HUES64 (cell line): ENCODE measurements around the gene TIRAP.
A peak's percentile ranks its signal among the peaks of the same experiment; 100 is the strongest.

Experiments
- H3K27ac ChIP-seq: 2 replicates; pipeline ENCODE4 v1.7.0; 2013; ENCODE audit warnings: low read depth, low read length, inconsistent platforms
- H3K27me3 ChIP-seq: 2 replicates; pipeline ENCODE4 v1.6.1; 2013; ENCODE audit warnings: mild to moderate bottlenecking, low read length; ENCODE audit not compliant: insufficient read depth
- H3K36me3 ChIP-seq: 2 replicates; pipeline ENCODE4 v1.6.1; 2013; ENCODE audit warnings: mild to moderate bottlenecking, low read length; ENCODE audit not compliant: insufficient read depth
- H3K4me1 ChIP-seq: 2 replicates; pipeline ENCODE4 v1.6.1; 2013; ENCODE audit warnings: mild to moderate bottlenecking, low read length, moderate library complexity; ENCODE audit not compliant: insufficient read depth
- H3K4me3 ChIP-seq: 2 replicates; pipeline ENCODE4 v1.5.1; 2013; ENCODE audit warnings: mild to moderate bottlenecking, low read length, moderate library complexity
- H3K9ac ChIP-seq: 2 replicates; pipeline ENCODE4 v1.6.1; 2013; ENCODE audit warnings: mild to moderate bottlenecking, low read depth, low read length
- H3K9me3 ChIP-seq: 2 replicates; pipeline ENCODE4 v1.6.1; 2013; ENCODE audit warnings: low read depth, low read length; ENCODE audit not compliant: insufficient read depth
- WGBS: fragments of 150-250, 120-280 bp; methylation state at CpG from one replicate; pipeline ENCODE4 v1.1.7; 2013; ENCODE audit warnings: missing lambda C conversion rate; 5-methylcytosine and 5-hydroxymethylcytosine counted together

Gene TIRAP

DNA sequence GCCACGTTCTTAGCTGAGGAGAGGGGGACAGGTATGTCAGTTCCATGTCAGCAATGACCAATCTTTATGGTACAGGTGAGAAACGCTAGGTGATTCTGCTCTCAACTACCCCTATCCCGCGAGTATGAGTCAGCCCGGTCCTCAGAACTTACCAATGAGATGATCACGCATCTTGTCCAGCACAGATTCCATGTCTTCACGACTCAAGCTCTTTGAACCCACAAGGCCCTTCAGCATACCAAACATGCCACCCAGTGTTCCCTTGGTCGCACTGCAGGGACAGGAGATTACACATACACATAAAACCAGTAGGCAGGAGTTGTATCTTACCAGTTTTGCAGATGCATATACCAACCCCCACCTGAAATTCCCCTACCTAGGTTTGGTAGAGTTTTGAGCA, 17.1 kb upstream of the TIRAP start:
- Histone ChIP-seq H3K9me3 (no peaks in the 10 kb centered on the region), H3K36me3 (peaks cover 69% of the 10 kb centered on the region), H3K4me1 (0 out of 2 replicates have a peak, but pooled peaks cover 3% of the 10 kb centered on the region), H3K9ac (no peak overlapping the region), H3K27me3 (no peaks in the 10 kb centered on the region), H3K27ac (no peak overlapping the region), H3K4me3 (no peak overlapping the region)
- WGBS = 94% methylated on average over 8 of the region's 8 CpGs

DNA sequence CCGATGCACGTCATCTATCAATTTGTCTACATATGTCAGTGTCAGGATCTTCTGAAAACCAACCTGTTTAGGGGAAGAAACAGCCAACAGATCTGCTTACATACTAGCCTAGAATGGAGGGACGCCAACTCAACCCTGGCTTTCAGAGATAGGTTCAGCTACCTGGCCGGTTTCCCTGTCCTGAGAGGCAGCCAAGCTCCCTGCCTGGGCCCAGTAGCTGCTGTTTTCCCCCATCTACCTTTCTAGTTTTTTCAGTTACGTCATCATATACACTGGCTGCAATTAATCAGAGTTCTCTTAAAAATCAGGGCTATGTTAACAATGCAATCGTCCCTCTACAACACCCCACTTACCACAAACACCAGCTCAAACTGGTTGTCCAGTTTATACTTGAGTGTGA, 15.2 kb upstream of the TIRAP start:
- H3K36me3 ChIP-seq = peaks cover 57% of the 10 kb centered on the region

DNA sequence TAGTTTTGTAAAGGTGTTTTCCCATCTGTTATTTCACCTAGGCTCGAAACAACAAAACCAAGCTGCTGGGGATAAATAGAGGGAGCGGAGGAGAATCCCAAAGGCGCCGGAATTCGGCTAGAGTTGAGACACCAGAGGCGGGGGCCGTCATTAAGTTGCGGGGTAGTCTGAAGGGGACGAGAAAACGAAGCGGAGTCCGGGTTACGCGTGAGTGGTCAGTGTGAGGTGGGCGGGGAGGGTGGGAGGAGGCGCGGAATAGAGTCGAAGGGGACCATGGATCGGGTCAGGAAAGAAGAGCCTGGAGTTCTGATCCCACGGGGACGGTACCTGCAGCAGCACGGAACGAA, 14.6 kb upstream of the TIRAP start:
- WGBS = under 1% methylated on average over 23 of the region's 23 CpGs
- Histone ChIP-seq H3K4me1 (0 out of 2 replicates have a peak, but pooled peaks cover 3% of the 10 kb centered on the region), H3K27ac (peak overlapping the region; percentile 94), H3K4me3 (peak overlapping the region; percentile 76), H3K27me3 (no peaks in the 10 kb centered on the region), H3K9me3 (no peaks in the 10 kb centered on the region), H3K36me3 (peaks cover 57% of the 10 kb centered on the region), H3K9ac (peak overlapping the region; percentile 95)

More for the DNA sequence above, 15.2 kb upstream of the TIRAP start:
- Histone ChIP-seq H3K4me3 (peak overlapping the region; percentile 76), H3K9ac (peak overlapping the region; percentile 95), H3K9me3 (no peaks in the 10 kb centered on the region), H3K27me3 (no peaks in the 10 kb centered on the region), H3K27ac (no peak overlapping the region), H3K4me1 (0 out of 2 replicates have a peak, but pooled peaks cover 3% of the 10 kb centered on the region)
- 87% methylated on average over 6 of the region's 6 CpGs for WGBS

DNA sequence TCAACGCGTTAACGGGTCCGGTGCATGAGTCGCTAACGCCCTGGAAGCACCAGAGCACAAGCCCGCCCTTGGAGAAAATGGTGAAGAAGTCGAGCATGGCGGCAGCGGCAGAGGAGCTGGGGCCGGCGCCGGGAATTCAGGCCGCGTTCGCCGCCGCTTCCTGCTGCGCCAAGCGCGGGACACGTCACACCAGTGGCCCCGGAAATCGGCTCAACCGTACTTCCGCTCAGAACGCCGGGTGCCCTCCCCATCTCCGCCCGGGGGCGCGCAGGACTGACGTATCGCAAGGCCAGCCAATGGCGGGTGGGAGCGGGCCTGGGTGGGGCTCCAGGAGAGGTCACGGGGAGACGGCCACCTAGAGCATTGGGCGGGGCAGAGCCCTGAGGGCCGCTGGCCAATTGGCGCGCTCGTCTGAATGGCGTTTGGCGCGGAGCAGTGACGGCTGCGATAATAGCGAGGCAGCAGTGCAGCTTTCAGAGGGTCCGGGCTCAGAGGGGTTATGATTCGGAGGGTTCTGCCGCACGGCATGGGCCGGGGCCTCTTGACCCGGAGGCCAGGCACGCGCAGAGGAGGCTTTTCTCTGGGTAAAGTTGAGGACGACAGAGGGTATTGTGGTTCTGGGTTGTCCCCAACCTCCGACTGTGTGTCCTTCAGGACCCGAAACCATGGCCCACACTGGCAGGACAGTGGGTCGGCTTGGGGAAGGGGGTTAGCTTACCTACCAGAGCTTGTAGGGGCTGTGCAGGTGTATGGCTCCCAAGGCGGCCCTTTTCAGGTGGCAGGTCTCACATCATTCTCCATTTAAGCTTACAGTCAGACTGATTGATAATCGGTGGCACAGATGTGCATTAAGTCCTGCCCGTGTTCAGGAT, 13.9 kb upstream of the TIRAP start, which contains the start of the genes FOXRED1 and SRPRA:
Gene FOXRED1, plus strand, starts transcription at position 447 of the 872 bp plus-strand sequence. Its CDS starts 53 bp downstream, at position 500.
Gene SRPRA, minus strand, starts transcription at position 188 of the 872 bp plus-strand sequence. Its CDS starts 91 bp downstream, at position 97.
- WGBS = under 1% methylated on average over 64 of the region's 64 CpGs

DNA sequence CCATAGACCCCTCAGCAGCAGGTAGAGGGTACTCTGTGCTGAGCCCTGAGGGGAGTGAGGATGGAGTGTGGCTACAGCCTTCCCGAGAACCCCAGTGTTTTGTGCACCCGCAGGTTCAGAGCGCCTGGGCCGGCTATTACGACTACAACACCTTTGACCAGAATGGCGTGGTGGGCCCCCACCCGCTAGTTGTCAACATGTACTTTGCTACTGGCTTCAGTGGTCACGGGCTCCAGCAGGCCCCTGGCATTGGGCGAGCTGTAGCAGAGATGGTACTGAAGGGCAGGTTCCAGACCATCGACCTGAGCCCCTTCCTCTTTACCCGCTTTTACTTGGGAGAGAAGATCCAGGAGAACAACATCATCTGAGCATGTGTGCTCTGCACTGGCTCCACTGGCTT, 5.6 kb upstream of the TIRAP start:
- Histone ChIP-seq H3K4me3 (no peak overlapping the region), H3K36me3 (peaks cover 55% of the 10 kb centered on the region), H3K27me3 (peaks cover 11% of the 10 kb centered on the region), H3K9ac (no peak overlapping the region), H3K9me3 (no peaks in the 10 kb centered on the region), H3K4me1 (0 out of 2 replicates have a peak, but pooled peaks cover 4% of the 10 kb centered on the region), H3K27ac (no peak overlapping the region)
- 96% methylated on average over 11 of the region's 11 CpGs for WGBS

More for the DNA sequence above, 13.9 kb upstream of the TIRAP start, which contains the start of the genes FOXRED1 and SRPRA:
- H3K36me3 ChIP-seq = peaks cover 57% of the 10 kb centered on the region
- peak within 1 kb of the TSS; percentile 95 for H3K9ac ChIP-seq
- peak within 1 kb of the TSS; percentile 76 for H3K4me3 ChIP-seq
- H3K4me1 ChIP-seq = 0 out of 2 replicates have a peak, but pooled peaks cover 3% of the 10 kb centered on the region
- peak within 1 kb of the TSS; percentile 94 for H3K27ac ChIP-seq
- H3K9me3 ChIP-seq = no peaks in the 10 kb centered on the region
- no peaks in the 10 kb centered on the region for H3K27me3 ChIP-seq

DNA sequence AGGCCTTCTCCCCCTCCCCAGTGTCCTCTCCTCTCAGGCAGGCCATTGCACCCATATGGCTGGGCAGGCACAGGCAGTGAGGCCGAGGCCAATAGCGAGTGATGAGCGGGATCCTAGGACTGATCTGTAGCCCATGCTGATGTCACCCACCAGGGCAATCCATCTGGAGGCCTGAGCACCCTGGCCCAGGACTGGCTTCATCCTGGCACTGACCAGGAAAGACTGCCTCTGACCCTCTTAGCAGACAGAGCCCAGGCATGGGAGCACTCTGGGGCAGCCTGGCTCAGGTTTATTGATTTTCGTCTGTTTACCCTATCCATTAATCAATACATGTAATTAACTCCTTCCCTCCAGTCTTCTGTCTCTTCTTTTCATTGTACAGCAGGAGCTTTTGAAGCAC, 5.1 kb upstream of the TIRAP start:
- Histone ChIP-seq H3K27me3 (peaks cover 13% of the 10 kb centered on the region), H3K9me3 (no peaks in the 10 kb centered on the region), H3K36me3 (peaks cover 51% of the 10 kb centered on the region), H3K9ac (no peak overlapping the region), H3K4me3 (no peak overlapping the region), H3K4me1 (0 out of 2 replicates have a peak, but pooled peaks cover 4% of the 10 kb centered on the region), H3K27ac (no peak overlapping the region)
- WGBS = 95% methylated on average over 4 of the region's 4 CpGs

DNA sequence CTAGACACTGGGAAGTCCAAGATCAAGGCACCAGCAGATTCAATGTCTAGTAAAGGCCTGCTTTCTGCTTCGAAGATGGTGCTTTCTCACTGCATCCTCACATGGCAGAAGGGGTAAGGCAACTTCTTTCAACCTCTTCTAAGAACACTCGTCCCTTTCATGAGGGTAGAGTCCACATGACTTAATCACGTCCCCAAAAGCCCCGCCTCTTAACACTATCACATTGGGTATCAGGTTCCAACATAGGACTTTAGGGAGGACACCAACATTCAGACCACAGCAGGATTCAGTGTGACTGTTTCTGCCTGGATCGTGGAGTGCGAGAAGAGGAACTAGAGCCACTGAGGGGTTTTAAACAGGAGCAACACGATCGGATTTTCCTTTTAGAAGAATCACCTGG, 3.7 kb upstream of the TIRAP start:
- H3K9ac ChIP-seq = no peak overlapping the region
- peaks cover 37% of the 10 kb centered on the region for H3K36me3 ChIP-seq
- H3K9me3 ChIP-seq = no peaks in the 10 kb centered on the region
- no peak overlapping the region for H3K27ac ChIP-seq
- H3K4me1 ChIP-seq = peaks cover 9% of the 10 kb centered on the region
- H3K27me3 ChIP-seq = peaks cover 24% of the 10 kb centered on the region
- H3K4me3 ChIP-seq = no peak overlapping the region
- WGBS = 92% methylated on average over 8 of the region's 8 CpGs

DNA sequence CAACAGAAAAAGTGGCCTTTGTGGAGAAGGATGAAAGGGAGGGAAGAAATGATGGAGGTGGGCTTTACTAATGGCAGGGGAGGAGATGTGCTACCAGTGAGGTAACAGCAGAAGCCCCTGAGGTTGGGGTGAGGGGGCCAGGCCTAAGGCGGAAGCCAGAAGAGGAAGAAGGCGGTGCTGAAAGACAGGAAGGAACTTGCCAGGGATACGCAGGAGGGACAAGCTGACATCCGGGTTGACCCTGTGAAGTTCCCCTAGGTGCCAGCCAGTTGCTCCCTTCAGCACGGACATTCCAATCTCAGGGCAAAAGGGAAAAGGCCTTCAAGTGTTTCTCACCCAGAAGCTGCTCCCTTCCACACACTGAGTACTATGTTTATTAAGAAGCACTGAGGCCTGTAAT, 2.3 kb upstream of the TIRAP start:
- Histone ChIP-seq H3K4me1 (peaks cover 9% of the 10 kb centered on the region), H3K27ac (no peak overlapping the region), H3K9ac (no peak overlapping the region), H3K27me3 (peaks cover 24% of the 10 kb centered on the region), H3K36me3 (peaks cover 25% of the 10 kb centered on the region), H3K4me3 (no peak overlapping the region), H3K9me3 (no peaks in the 10 kb centered on the region)
- 89% methylated on average over 5 of the region's 5 CpGs for WGBS

DNA sequence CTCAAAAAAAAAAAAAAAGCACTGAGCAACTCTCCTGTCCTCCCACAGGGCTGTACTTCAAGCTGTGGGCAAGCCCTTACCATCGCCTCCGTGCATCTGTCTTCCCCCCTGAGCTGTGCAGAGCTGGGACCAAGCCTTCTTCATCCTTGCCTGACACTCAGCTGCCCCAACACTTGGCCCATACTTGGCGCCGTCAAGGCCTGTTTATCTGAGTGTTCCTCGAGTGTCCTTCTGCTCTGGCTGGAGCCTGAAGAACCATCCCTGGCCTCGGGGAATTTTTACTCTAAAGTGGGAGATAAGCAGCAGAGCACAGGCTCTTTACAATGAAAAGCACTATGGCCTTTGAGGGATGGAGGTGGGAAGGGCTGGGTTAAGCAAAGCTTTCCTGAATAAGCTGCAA, 1.6 kb upstream of the TIRAP start:
- WGBS = 89% methylated on average over 6 of the region's 6 CpGs
- no peak overlapping the region for H3K9ac ChIP-seq
- H3K9me3 ChIP-seq = no peaks in the 10 kb centered on the region
- H3K4me1 ChIP-seq = peaks cover 9% of the 10 kb centered on the region
- H3K4me3 ChIP-seq = no peak overlapping the region
- H3K27me3 ChIP-seq = peaks cover 24% of the 10 kb centered on the region
- peaks cover 18% of the 10 kb centered on the region for H3K36me3 ChIP-seq
- no peak overlapping the region for H3K27ac ChIP-seq

DNA sequence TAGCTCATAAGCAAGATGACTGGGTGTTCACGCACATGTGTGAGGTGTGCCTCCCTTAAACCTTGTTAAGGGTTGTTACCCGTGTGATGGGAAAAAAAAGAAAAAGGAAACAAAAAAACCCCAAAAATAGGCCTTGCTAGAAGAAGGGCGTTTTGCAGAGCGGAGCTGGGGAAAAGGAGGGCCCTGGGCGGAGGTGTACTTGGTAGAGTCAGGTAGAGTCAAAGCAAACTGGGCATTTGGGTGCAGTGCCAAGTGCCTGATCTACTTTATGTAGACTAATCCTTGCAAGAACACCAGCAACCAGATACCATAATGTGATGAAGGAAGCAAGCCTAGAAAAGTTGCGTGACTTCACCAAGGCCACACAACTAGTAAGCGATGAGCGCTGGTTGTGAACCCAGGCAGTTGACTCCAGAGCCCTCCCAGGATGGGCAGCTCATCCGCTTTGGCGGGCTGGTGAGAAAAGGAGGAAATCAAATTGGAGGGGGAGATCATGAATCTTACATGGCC, 1.2 kb upstream of the TIRAP start:
- Histone ChIP-seq H3K36me3 (peaks cover 16% of the 10 kb centered on the region), H3K9me3 (no peaks in the 10 kb centered on the region), H3K4me3 (peak overlapping the region; percentile 95; the same call in 1 of the 2 replicates), H3K27ac (no peak overlapping the region), H3K4me1 (peaks cover 9% of the 10 kb centered on the region), H3K9ac (no peak overlapping the region), H3K27me3 (peaks cover 24% of the 10 kb centered on the region)
- WGBS = 94% methylated on average over 10 of the region's 10 CpGs

DNA sequence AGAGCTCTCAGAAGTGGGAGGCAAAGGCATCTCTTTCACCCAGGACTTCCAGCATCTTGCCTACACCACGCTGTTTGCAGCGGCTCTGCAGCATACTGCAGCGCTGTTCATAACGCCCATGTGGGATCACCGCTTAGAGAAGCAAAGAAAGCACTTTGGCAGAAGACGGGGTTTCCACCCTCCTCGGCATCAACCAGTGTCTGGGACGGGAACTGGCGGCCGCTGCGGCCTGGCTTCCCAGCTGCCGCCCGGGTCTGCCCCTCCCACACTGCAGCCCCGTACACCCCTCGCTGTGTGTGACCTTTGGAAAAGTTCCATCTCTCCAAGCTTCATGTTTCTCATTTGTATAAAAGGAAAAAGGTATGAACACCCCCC, 545 bp upstream of the TIRAP start:
- H3K27me3 ChIP-seq = peaks cover 24% of the 10 kb centered on the region
- no peaks in the 10 kb centered on the region for H3K9me3 ChIP-seq
- 15% methylated on average over 13 of the region's 15 CpGs for WGBS
- H3K4me3 ChIP-seq = peak overlapping the region; percentile 95
- H3K9ac ChIP-seq = peak overlapping the region; percentile 74
- peaks cover 10% of the 10 kb centered on the region for H3K36me3 ChIP-seq
- no peak overlapping the region for H3K27ac ChIP-seq
- peaks cover 9% of the 10 kb centered on the region for H3K4me1 ChIP-seq
